Sigmoid colon (tissue), 7 donors: ENCODE data around the gene AIPL1. TPM values are rescaled to one million over a fixed set of nuclear protein-coding genes. Genes with fewer than 3 reads are reported as not detected.

ENCODE experiments used
- DNase-seq: peaks from one replicate; pipeline ENCODE4 v3.0.0-alpha.2; 2019
- H3K27ac ChIP-seq, 4 donors: fragments of 200-600 bp; sonication (generic); one replicate each; pipeline ENCODE4 v1.5.1; 2016 to 2019; ENCODE audit warnings: mild to moderate bottlenecking in 1 of 4
- H3K27me3 ChIP-seq, 3 donors: fragments of 200-600 bp; sonication (generic); one replicate each; pipeline ENCODE4 v1.5.1; 2019; ENCODE audit warnings: mild to moderate bottlenecking in 1 of 3
- H3K36me3 ChIP-seq, 4 donors: fragments of 200-600 bp; sonication (generic); one replicate each; pipeline ENCODE4 v1.5.1; 2016 to 2019
- H3K4me1 ChIP-seq, 4 donors: fragments of 200-600 bp; sonication (generic); one replicate each; pipeline ENCODE4 v1.5.1; 2017 to 2019
- H3K4me3 ChIP-seq, 4 donors: fragments of 200-600 bp; sonication (generic); one replicate each; pipeline ENCODE4 v1.5.1; 2017 to 2019; ENCODE audit warnings: mild to moderate bottlenecking in 2 of 4, moderate library complexity in 1 of 4
- H3K9me3 ChIP-seq, 4 donors: fragments of 200-600 bp in 3 of 4; sonication (generic) in 3 of 4; one replicate each; pipeline versions ENCODE4 v1.5.1 to v1.6.1; 2013 to 2019
- EP300 ChIP-seq, 4 donors: sonication (generic); formaldehyde crosslinking; IDR thresholded peaks; one replicate each; pipeline ENCODE4 v1.6.1; 2017; ENCODE audit warnings: antibody characterized with exemption in 4 of 4
- POLR2A ChIP-seq, 2 donors: fragments of 450-650 bp; IDR thresholded peaks; one replicate each; pipeline ENCODE4 v1.6.1; 2016; ENCODE audit warnings: antibody characterized with exemption in 2 of 2, mild to moderate bottlenecking in 2 of 2, moderate library complexity in 2 of 2
- POLR2AphosphoS5 ChIP-seq, 4 donors: sonication (generic); formaldehyde crosslinking; IDR thresholded peaks; one replicate each; pipeline ENCODE4 v1.6.1; 2017; ENCODE audit warnings: antibody characterized with exemption in 4 of 4
- WGBS, 2 donors: extraction: QIAGEN DNeasy Blood & Tissue Kit; methylation state at CpG; one replicate each; pipeline ENCODE4 v1.1.7; 2013; 5-methylcytosine and 5-hydroxymethylcytosine counted together
- intact Hi-C: fragments of 100-400 bp; cut with DNase I; formaldehyde crosslinking; loops from one replicate; pipeline ENCODE4 v1.15.1; 2023
- polyA plus RNA-seq, 3 donors: library from polyadenylated mRNA; stranded (reverse); fragments of 200-250 nt; gene quantifications; one replicate each; pipeline ENCODE4 v1.2.3, GENCODE V29; 2013
- total RNA-seq, 4 donors: library from RNA; depleted of rRNA; stranded (reverse); fragments of >200 nt; gene quantifications; one replicate each; pipeline ENCODE4 v1.1.0, GENCODE V29; 2016
- TF ChIP-seq, protein P1 (sequence below), 4 experiments: fragments of 450-650 bp in 3 of 4; fragments of 200-600 bp in 1 of 4; IDR thresholded peaks; one replicate each; pipeline ENCODE4 v1.5.1; 2016 to 2019; ENCODE audit warnings: antibody characterized with exemption in 4 of 4, mild to moderate bottlenecking in 3 of 4, moderate library complexity in 2 of 4
- donor health status: healthy with polysubstance abuse.
- donor health status: Bipolar disorder and iron deficiency.
- donor health status: healthy.

Gene AIPL1
- total and polyA plus RNA-seq, 7 donors, result not detected

- 30 to 39% methylated on average over 12 of the region's 12 CpGs for WGBS, 2 donors
- no peaks in the 10 kb centered on the region for H3K36me3 ChIP-seq
- H3K27ac ChIP-seq, result no peak overlapping the region
- no peak for TF ChIP-seq POLR2A (IDR thresholded peaks at IDR 0.05)
- no peak for TF ChIP-seq POLR2AphosphoS5 (IDR thresholded peaks at IDR 0.05)
- TF ChIP-seq, protein P1, sequence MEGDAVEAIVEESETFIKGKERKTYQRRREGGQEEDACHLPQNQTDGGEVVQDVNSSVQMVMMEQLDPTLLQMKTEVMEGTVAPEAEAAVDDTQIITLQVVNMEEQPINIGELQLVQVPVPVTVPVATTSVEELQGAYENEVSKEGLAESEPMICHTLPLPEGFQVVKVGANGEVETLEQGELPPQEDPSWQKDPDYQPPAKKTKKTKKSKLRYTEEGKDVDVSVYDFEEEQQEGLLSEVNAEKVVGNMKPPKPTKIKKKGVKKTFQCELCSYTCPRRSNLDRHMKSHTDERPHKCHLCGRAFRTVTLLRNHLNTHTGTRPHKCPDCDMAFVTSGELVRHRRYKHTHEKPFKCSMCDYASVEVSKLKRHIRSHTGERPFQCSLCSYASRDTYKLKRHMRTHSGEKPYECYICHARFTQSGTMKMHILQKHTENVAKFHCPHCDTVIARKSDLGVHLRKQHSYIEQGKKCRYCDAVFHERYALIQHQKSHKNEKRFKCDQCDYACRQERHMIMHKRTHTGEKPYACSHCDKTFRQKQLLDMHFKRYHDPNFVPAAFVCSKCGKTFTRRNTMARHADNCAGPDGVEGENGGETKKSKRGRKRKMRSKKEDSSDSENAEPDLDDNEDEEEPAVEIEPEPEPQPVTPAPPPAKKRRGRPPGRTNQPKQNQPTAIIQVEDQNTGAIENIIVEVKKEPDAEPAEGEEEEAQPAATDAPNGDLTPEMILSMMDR (IDR thresholded peaks at IDR 0.05), result no peak
- TF ChIP-seq EP300 (IDR thresholded peaks at IDR 0.05), result no peak
- peaks cover 0 to 6% (median 3%) of the 10 kb centered on the region in 4 donors for H3K4me1 ChIP-seq
- no peak for DNase-seq
- intact Hi-C loops, result no loop called here
- no peak overlapping the region for H3K4me3 ChIP-seq
- H3K27me3 ChIP-seq, result no peaks in the 10 kb centered on the region
- no peaks in the 10 kb centered on the region for H3K9me3 ChIP-seq
Observed at GRCh38 chr17:6450926-6451832, 16.3 kb upstream of the AIPL1 start.

DNA sequence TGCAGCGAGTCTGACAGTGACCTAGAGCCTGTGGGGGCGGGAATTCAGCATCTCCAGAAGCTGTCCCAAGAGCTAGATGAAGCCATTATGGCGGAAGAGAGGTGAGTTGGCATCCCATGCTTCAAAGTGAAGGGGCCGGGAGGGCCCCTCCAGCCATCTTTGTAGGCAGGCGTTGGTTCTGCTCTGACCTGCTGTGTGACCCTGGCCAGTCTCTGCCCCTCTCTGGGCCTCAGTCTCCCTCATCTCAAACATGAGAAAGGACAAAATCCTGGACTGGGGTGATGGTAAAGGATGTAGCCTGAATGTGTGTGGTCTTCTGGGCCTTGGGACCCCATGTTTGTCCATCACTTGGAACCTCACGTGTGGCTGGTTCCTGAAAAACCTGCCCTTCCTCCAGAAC, 14.4 kb upstream of the AIPL1 start:
- Histone ChIP-seq H3K4me1 (peaks cover 0 to 6% (median 5%) of the 10 kb centered on the region in 4 donors), H3K36me3 (no peaks in the 10 kb centered on the region), H3K27ac (no peak overlapping the region), H3K4me3 (no peak overlapping the region), H3K9me3 (no peaks in the 10 kb centered on the region), H3K27me3 (no peaks in the 10 kb centered on the region)
- 95 to 97% methylated on average over 6 of the region's 6 CpGs for WGBS, 2 donors
- intact Hi-C loops, result no loop called here
- DNase-seq, result no peak
- TF ChIP-seq POLR2A (IDR thresholded peaks at IDR 0.05), result no peak
- TF ChIP-seq, protein P1 (IDR thresholded peaks at IDR 0.05), result no peak
- no peak for TF ChIP-seq POLR2AphosphoS5 (IDR thresholded peaks at IDR 0.05)
- no peak for TF ChIP-seq EP300 (IDR thresholded peaks at IDR 0.05)

DNA sequence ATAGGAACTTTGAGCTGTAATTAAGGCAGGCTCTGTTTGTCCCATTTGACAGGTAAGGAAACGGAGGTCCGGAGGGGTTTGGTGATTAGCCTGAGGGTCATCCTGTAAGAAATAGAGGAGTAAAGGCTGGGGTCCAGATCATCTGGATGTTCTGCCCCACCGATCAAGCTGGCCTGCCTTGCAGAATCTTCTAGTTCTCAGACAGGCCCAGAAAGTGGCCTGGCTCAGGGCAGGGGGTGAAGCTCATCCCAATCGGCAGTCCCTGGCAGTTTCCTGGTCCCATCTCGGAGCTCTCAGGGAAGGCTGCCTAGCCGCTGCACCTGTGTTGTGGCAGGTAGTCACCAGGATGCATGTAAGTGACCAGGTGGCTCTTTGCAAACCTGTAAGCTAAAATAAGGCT, 13.6 kb upstream of the AIPL1 start:
- intact Hi-C loops, result no loop called here
- TF ChIP-seq, protein P1 (IDR thresholded peaks at IDR 0.05), result no peak
- Histone ChIP-seq H3K36me3 (no peaks in the 10 kb centered on the region), H3K4me1 (peaks cover 0 to 12% (median 11%) of the 10 kb centered on the region in 4 donors), H3K27me3 (no peaks in the 10 kb centered on the region), H3K27ac (no peak overlapping the region), H3K4me3 (no peak overlapping the region), H3K9me3 (no peaks in the 10 kb centered on the region)
- 94 to 95% methylated on average over 6 of the region's 6 CpGs for WGBS, 2 donors
- no peak for DNase-seq

GRCh38 chr17:6446516-6447100, 11.7 kb upstream of the AIPL1 start:
- WGBS, 2 donors, result 91 to 93% methylated on average over 9 of the region's 9 CpGs
- intact Hi-C loops, result no loop called here

More at GRCh38 chr17:6446516-6447100, 11.7 kb upstream of the AIPL1 start:
- Histone ChIP-seq H3K36me3 (no peaks in the 10 kb centered on the region), H3K9me3 (no peaks in the 10 kb centered on the region), H3K4me3 (no peak overlapping the region), H3K27ac (no peak overlapping the region), H3K4me1 (peaks cover 0 to 17% (median 16%) of the 10 kb centered on the region in 4 donors), H3K27me3 (no peaks in the 10 kb centered on the region)
- no peak for DNase-seq
- TF ChIP-seq, protein P1 (IDR thresholded peaks at IDR 0.05), result no peak
- no peak for TF ChIP-seq POLR2AphosphoS5 (IDR thresholded peaks at IDR 0.05)
- TF ChIP-seq EP300 (IDR thresholded peaks at IDR 0.05), result no peak
- no peak for TF ChIP-seq POLR2A (IDR thresholded peaks at IDR 0.05)
